Common myeloid progenitor, CD34-positive (primary cell): Measurements from ENCODE around the gene PIGM.
A peak's percentile ranks its signal among the peaks of the same experiment; 100 is the strongest.

Experiments used
- CTCF ChIA-PET: fragments of 350-600 bp; sonication (Branson Sonifier 250); formaldehyde crosslinking; loops from one replicate; lab custom pipeline; 2021; ENCODE audit warnings: antibody characterized with exemption; lab: Charles Lee
- POLR2A ChIA-PET: fragments of 350-600 bp; sonication (Branson Sonifier 250); formaldehyde crosslinking; loops from one replicate; lab custom pipeline; 2021; ENCODE audit warnings: antibody characterized with exemption; lab: Charles Lee
- DNase-seq, 3 donors: peaks; one replicate each; pipeline versions ENCODE4 v3.0.0 to v3.0.0-alpha.2; 2013
- H3K27ac ChIP-seq, 2 experiments: 1 replicate in 1 of 2; 2 replicates in 1 of 2; pipeline ENCODE4 v1.7.0; 2013; ENCODE audit warnings: inconsistent platforms in 2 of 2, low read length in 2 of 2, mild to moderate bottlenecking in 2 of 2, low read depth in 1 of 2, moderate library complexity in 1 of 2; ENCODE audit not compliant: severe bottlenecking in 2 of 2, insufficient read depth in 1 of 2, poor library complexity in 1 of 2
- H3K27me3 ChIP-seq, 5 experiments: replicated peaks in 2 of 5; 1 replicate in 3 of 5; 2 replicates in 2 of 5; pipeline versions ENCODE4 v1.6.1 to v1.7.0; 2013; ENCODE audit warnings: low read length in 4 of 5, mild to moderate bottlenecking in 2 of 5, moderate library complexity in 2 of 5, inconsistent platforms in 1 of 5; ENCODE audit not compliant: insufficient read depth in 5 of 5, control insufficient read depth in 4 of 5
- H3K36me3 ChIP-seq, 4 experiments: 1 replicate in 2 of 4; 2 replicates in 2 of 4; pipeline versions ENCODE4 v1.6.1 to v1.7.0; 2013; ENCODE audit warnings: low read length in 3 of 4, control low read depth in 1 of 4, mild to moderate bottlenecking in 1 of 4; ENCODE audit not compliant: control insufficient read depth in 4 of 4, insufficient read depth in 4 of 4
- H3K4me1 ChIP-seq, 4 experiments: 1 replicate in 3 of 4; 2 replicates in 1 of 4; pipeline versions ENCODE4 v1.6.1 to v1.7.1; 2013; ENCODE audit warnings: low read length in 3 of 4, mild to moderate bottlenecking in 3 of 4, control low read depth in 1 of 4, inconsistent platforms in 1 of 4, moderate library complexity in 1 of 4; ENCODE audit not compliant: control insufficient read depth in 4 of 4, insufficient read depth in 4 of 4; ENCODE audit errors: control extremely low read depth in 1 of 4
- H3K4me3 ChIP-seq, 7 experiments: 1 replicate in 4 of 7; 2 replicates in 3 of 7; pipeline versions ENCODE4 v1.5.1 to v1.7.0; 2013; ENCODE audit warnings: mild to moderate bottlenecking in 7 of 7, low read length in 6 of 7, moderate library complexity in 6 of 7, inconsistent platforms in 2 of 7, low read depth in 2 of 7, control low read depth in 1 of 7; ENCODE audit not compliant: insufficient read depth in 4 of 7, control insufficient read depth in 1 of 7; ENCODE audit errors: extremely low read depth in 1 of 7
- H3K9me3 ChIP-seq, 5 experiments: 1 replicate in 4 of 5; 2 replicates in 1 of 5; pipeline versions ENCODE4 v1.6.1 to v1.7.1; 2013; ENCODE audit warnings: low read length in 4 of 5, mild to moderate bottlenecking in 2 of 5, inconsistent platforms in 1 of 5, low read depth in 1 of 5, moderate library complexity in 1 of 5; ENCODE audit not compliant: control insufficient read depth in 4 of 5, insufficient read depth in 2 of 5; ENCODE audit errors: control extremely low read depth in 1 of 5
- WGBS: methylation state at CpG from one replicate; pipeline ENCODE4 v1.1.5; 2013; ENCODE audit not compliant: insufficient coverage; 5-methylcytosine and 5-hydroxymethylcytosine counted together

Gene PIGM

GRCh38 chr1:160017592-160017991 lies 14.2 kb downstream of the PIGM start:
- ChIA-PET POLR2A (no interaction called here), CTCF (interaction anchor here (0.6 to 3.5 kb wide), 4 partner anchors 10 to 843 kb away, joined by 3 to 38 read pairs (median 4); no protein-coding TSS in a partner anchor)
- Histone ChIP-seq H3K27ac (no peak overlapping the region), H3K4me3 (no peak overlapping the region), H3K4me1 (peaks cover 0 to 11% (median 4%) of the 10 kb centered on the region in 4 experiments), H3K27me3 (peaks cover 0 to 3% (median 0%) of the 10 kb centered on the region in 5 experiments), H3K36me3 (no peaks in the 10 kb centered on the region), H3K9me3 (no peaks in the 10 kb centered on the region)
- no peak for DNase-seq
- WGBS = 80% methylated on average over 1 of the region's 1 CpG

- ChIA-PET POLR2A (no interaction called here), CTCF (no interaction called here)
- Histone ChIP-seq H3K36me3 (no peaks in the 10 kb centered on the region), H3K27ac (no peak overlapping the region), H3K4me1 (no peaks in the 10 kb centered on the region), H3K9me3 (no peaks in the 10 kb centered on the region), H3K27me3 (no peaks in the 10 kb centered on the region), H3K4me3 (no peak overlapping the region)
- WGBS = 93% methylated on average over 3 of the region's 3 CpGs
- no peak for DNase-seq
Measured at GRCh38 chr1:160011781-160012180, 20.0 kb downstream of the PIGM start.

GRCh38 chr1:160009801-160010200 lies 22.0 kb downstream of the PIGM start:
- H3K4me3 ChIP-seq = no peak overlapping the region
- POLR2A ChIA-PET = interaction anchor here (0.6 kb wide), 1 partner anchor 86 kb away, joined by 3 read pairs; no protein-coding TSS in a partner anchor
- 25% methylated on average over 1 of the region's 2 CpGs for WGBS
- H3K4me1 ChIP-seq = no peaks in the 10 kb centered on the region
- no peaks in the 10 kb centered on the region for H3K9me3 ChIP-seq
- no peak overlapping the region for H3K27ac ChIP-seq
- no peak for DNase-seq
- CTCF ChIA-PET = interaction anchor here (0.8 to 5.3 kb wide), 8 partner anchors 9 to 118 kb away, joined by 3 to 108 read pairs (median 25); partner anchors contain the start of genes IGSF9 and PIGM
- no peaks in the 10 kb centered on the region for H3K27me3 ChIP-seq
- H3K36me3 ChIP-seq = no peaks in the 10 kb centered on the region

GRCh38 chr1:160009081-160009480 lies 22.7 kb downstream of the PIGM start:
- Histone ChIP-seq H3K27me3 (no peaks in the 10 kb centered on the region), H3K4me1 (no peaks in the 10 kb centered on the region), H3K9me3 (no peaks in the 10 kb centered on the region), H3K4me3 (no peak overlapping the region), H3K36me3 (no peaks in the 10 kb centered on the region), H3K27ac (no peak overlapping the region)
- 93% methylated on average over 2 of the region's 2 CpGs for WGBS
- no peak for DNase-seq
- ChIA-PET CTCF (interaction anchor here (0.8 to 5.3 kb wide), 12 partner anchors 10 to 228 kb away, joined by 3 to 108 read pairs (median 14); partner anchors contain the start of genes DUSP23, IGSF9 and PIGM), POLR2A (interaction anchor here (0.6 kb wide), 1 partner anchor 86 kb away, joined by 3 read pairs; no protein-coding TSS in a partner anchor)

GRCh38 chr1:160007577-160008200 lies 24.1 kb downstream of the PIGM start:
- no peaks in the 10 kb centered on the region for H3K36me3 ChIP-seq
- H3K27me3 ChIP-seq = no peaks in the 10 kb centered on the region
- ChIA-PET POLR2A (no interaction called here), CTCF (interaction anchor here (0.7 to 5.3 kb wide), 39 partner anchors 9 to 227 kb away, joined by 3 to 108 read pairs (median 5); partner anchors contain the start of genes CFAP45, DUSP23, FCRL6 and IGSF9)
- H3K4me3 ChIP-seq = no peak overlapping the region
- DNase-seq = peak; percentile 44 to 53 (median 45)
- H3K9me3 ChIP-seq = no peaks in the 10 kb centered on the region
- H3K4me1 ChIP-seq = no peaks in the 10 kb centered on the region
- WGBS = 89% methylated on average over 3 of the region's 3 CpGs
- H3K27ac ChIP-seq = no peak overlapping the region

- DNase-seq = peak; percentile 81 to 90 (median 89)
- H3K36me3 ChIP-seq = no peaks in the 10 kb centered on the region
- CTCF ChIA-PET = interaction anchor here (0.7 to 5.3 kb wide), 36 partner anchors 10 to 208 kb away, joined by 3 to 108 read pairs (median 5); partner anchors contain the start of genes FCRL6, IGSF9, KCNJ9 and PIGM
- no peaks in the 10 kb centered on the region for H3K9me3 ChIP-seq
- POLR2A ChIA-PET = no interaction called here
- 0% methylated on average over 2 of the region's 5 CpGs for WGBS
- H3K27me3 ChIP-seq = no peaks in the 10 kb centered on the region
- no peak overlapping the region for H3K4me3 ChIP-seq
- H3K4me1 ChIP-seq = no peaks in the 10 kb centered on the region
- H3K27ac ChIP-seq = no peak overlapping the region
Measured at GRCh38 chr1:160006312-160006940, 25.4 kb downstream of the PIGM start.

- WGBS = 94% methylated on average over 4 of the region's 4 CpGs
- Histone ChIP-seq H3K4me3 (no peak overlapping the region), H3K27ac (no peak overlapping the region), H3K9me3 (no peaks in the 10 kb centered on the region), H3K4me1 (no peaks in the 10 kb centered on the region), H3K27me3 (no peaks in the 10 kb centered on the region), H3K36me3 (no peaks in the 10 kb centered on the region)
- CTCF ChIA-PET = interaction anchor here (0.7 to 5.3 kb wide), 18 partner anchors 12 to 207 kb away, joined by 3 to 108 read pairs (median 8); partner anchors contain the start of genes FCRL6, IGSF9, PIGM and SLAMF9
- DNase-seq = no peak
- POLR2A ChIA-PET = no interaction called here
Measured at GRCh38 chr1:160005070-160005469, 26.7 kb downstream of the PIGM start.
